ENCODE measurements around the gene TP53I11.

DNA sequence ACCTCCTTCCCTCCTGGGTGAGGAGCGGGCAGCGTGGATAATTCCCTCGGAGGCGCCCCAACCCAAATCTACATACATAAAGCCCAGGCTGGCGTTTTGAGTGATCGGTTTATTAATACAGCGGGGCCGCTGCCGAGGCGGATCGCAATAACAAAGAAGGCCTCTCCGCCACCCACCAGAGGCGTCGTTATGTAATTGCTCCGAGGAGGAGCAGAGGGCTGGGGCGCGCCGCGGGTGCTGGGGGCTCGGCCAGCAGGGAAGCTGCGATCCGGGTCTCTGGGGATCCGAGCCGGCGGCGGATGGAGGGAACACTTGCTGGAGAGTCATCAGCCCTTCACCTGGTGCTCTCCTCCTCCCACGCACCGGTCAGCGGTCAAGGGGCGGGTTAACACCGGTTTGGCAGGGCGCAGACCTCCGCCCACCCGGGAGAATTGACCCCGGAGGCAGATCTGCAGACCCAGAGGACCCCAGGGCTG, 6.4 kb upstream of the TP53I11 start:
- TF ChIP-seq CTCF (IDR thresholded peaks at IDR 0.05; ENCODE audit: extremely low read depth in 1 of 2, insufficient read depth in 1 of 2, low read depth in 1 of 2, low read length in 2 of 2), result no peak
- TF ChIP-seq, protein P1, sequence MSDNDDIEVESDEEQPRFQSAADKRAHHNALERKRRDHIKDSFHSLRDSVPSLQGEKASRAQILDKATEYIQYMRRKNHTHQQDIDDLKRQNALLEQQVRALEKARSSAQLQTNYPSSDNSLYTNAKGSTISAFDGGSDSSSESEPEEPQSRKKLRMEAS (IDR thresholded peaks at IDR 0.05; ENCODE audit: insufficient read depth, insufficient read length), result no peak

Data from endothelial cell of umbilical vein (primary cell).